ENCODE measurements around the gene GAREM1.
A peak's percentile ranks its signal among the peaks of the same experiment; 100 is the strongest.

GAREM1 gene

GRCh38 chr18:32286749-32287148, 183.9 kb downstream of the GAREM1 start:
- no peak for DNase-seq

- no peak for DNase-seq
Observed at GRCh38 chr18:32284284-32284683, 186.4 kb downstream of the GAREM1 start.

- no peak for DNase-seq
Observed at GRCh38 chr18:32280911-32281310, 189.8 kb downstream of the GAREM1 start.

GRCh38 chr18:32280188-32280783, 190.4 kb downstream of the GAREM1 start:
- no peak for DNase-seq

GRCh38 chr18:32278177-32278799, 192.4 kb downstream of the GAREM1 start:
- no peak for DNase-seq

GRCh38 chr18:32277549-32277948, 193.1 kb downstream of the GAREM1 start:
- no peak for DNase-seq

GRCh38 chr18:32276906-32277305, 193.8 kb downstream of the GAREM1 start:
- DNase-seq: no peak

GRCh38 chr18:32276256-32276655, 194.4 kb downstream of the GAREM1 start:
- DNase-seq: no peak

GRCh38 chr18:32275221-32275620, 195.5 kb downstream of the GAREM1 start:
- DNase-seq: no peak

- no peak for DNase-seq
Observed at GRCh38 chr18:32274307-32274706, 196.4 kb downstream of the GAREM1 start.

- peak; percentile 50 for DNase-seq
Observed at GRCh38 chr18:32271672-32272208, 198.9 kb downstream of the GAREM1 start.

- no peak for DNase-seq
Observed at GRCh38 chr18:32270341-32270740, 200.3 kb downstream of the GAREM1 start.

- no peak for DNase-seq
Observed at GRCh38 chr18:32267463-32267862, 203.2 kb downstream of the GAREM1 start.

- no peak for DNase-seq
Observed at GRCh38 chr18:32264401-32264800, 206.3 kb downstream of the GAREM1 start.

- DNase-seq: no peak
Observed at GRCh38 chr18:32262092-32262491, 208.6 kb downstream of the GAREM1 start.

- no peak for DNase-seq
Observed at GRCh38 chr18:32261003-32261402, 209.7 kb downstream of the GAREM1 start.

- no peak for DNase-seq
Observed at GRCh38 chr18:32259553-32259952, 211.1 kb downstream of the GAREM1 start.

- no peak for DNase-seq
Observed at GRCh38 chr18:32258558-32259204, 212.0 kb downstream of the GAREM1 start.

GRCh38 chr18:32258148-32258547, 212.5 kb downstream of the GAREM1 start:
- no peak for DNase-seq

GRCh38 chr18:32257084-32257785, 213.4 kb downstream of the GAREM1 start:
- no peak for DNase-seq

GRCh38 chr18:32255570-32255969, 215.1 kb downstream of the GAREM1 start:
- DNase-seq: no peak

GRCh38 chr18:32252141-32252860, 218.4 kb downstream of the GAREM1 start:
- no peak for DNase-seq

GRCh38 chr18:32251466-32251865, 219.2 kb downstream of the GAREM1 start:
- DNase-seq: no peak

All from COR-L47 (cell line).